Kidney (tissue), 14 donors: ENCODE measurements around the gene CPLX1. TPM values are rescaled to one million over a fixed set of nuclear protein-coding genes. Genes with fewer than 3 reads are reported as not detected.
"Not testable (repeated sequence)": the region's sequence is repeated elsewhere in the genome, so short reads cannot be mapped to it uniquely, and the experiment has no call there.

Experiments used
- DNase-seq, 5 donors: peaks; one replicate each; pipeline ENCODE4 v3.0.0-alpha.2; 2013 to 2020
- FAIRE-seq: peaks from 2 replicates; lab custom pipeline; 2012; peaks lifted over from hg19 to GRCh38; lab: Jason Lieb, UNC
- H3K27ac ChIP-seq, 2 donors: one replicate each; pipeline ENCODE4 v1.7.0; 2013; ENCODE audit warnings: low read depth in 2 of 2, low read length in 2 of 2, inconsistent platforms in 1 of 2
- H3K27me3 ChIP-seq: one replicate; pipeline ENCODE4 v1.7.1; 2013; ENCODE audit warnings: low read length, inconsistent platforms; ENCODE audit not compliant: control insufficient read depth, insufficient read depth
- H3K36me3 ChIP-seq, 3 donors: one replicate each; pipeline versions ENCODE4 v1.7.0 to v1.7.1; 2013; ENCODE audit warnings: low read length in 3 of 3, control low read depth in 1 of 3, inconsistent platforms in 1 of 3; ENCODE audit not compliant: insufficient read depth in 3 of 3, control insufficient read depth in 2 of 3
- H3K4me1 ChIP-seq, 3 donors: one replicate each; pipeline versions ENCODE4 v1.7.0 to v1.7.1; 2013; ENCODE audit warnings: low read length in 3 of 3, inconsistent platforms in 1 of 3, low read depth in 1 of 3; ENCODE audit not compliant: control insufficient read depth in 2 of 3, insufficient read depth in 2 of 3
- H3K4me3 ChIP-seq, 3 donors: one replicate each; pipeline versions ENCODE4 v1.7.0 to v1.8.1; 2013; ENCODE audit warnings: low read length in 3 of 3, control low read depth in 1 of 3, inconsistent platforms in 1 of 3
- H3K9ac ChIP-seq, 3 donors: one replicate each; pipeline versions ENCODE4 v1.7.0 to v1.7.1; 2013; ENCODE audit warnings: low read length in 3 of 3, control low read depth in 1 of 3, inconsistent platforms in 1 of 3
- H3K9me3 ChIP-seq, 3 donors: one replicate each; pipeline versions ENCODE4 v1.7.0 to v1.7.1; 2013; ENCODE audit warnings: low read length in 3 of 3, control low read depth in 1 of 3, inconsistent platforms in 1 of 3; ENCODE audit not compliant: control insufficient read depth in 2 of 3, insufficient read depth in 1 of 3
- CTCF ChIP-seq: IDR thresholded peaks from 3 replicates; pipeline ENCODE4 v1.5.1; 2012; ENCODE audit warnings: mild to moderate bottlenecking, moderate library complexity, borderline replicate concordance; ENCODE audit not compliant: insufficient read depth; ENCODE audit errors: extremely low read depth
- intact Hi-C: fragments of 100-400 bp; cut with DNase I; formaldehyde crosslinking; loops from one replicate; pipeline ENCODE4 v1.11.1; 2022
- polyA plus RNA-seq: library from polyadenylated mRNA; stranded (reverse); fragments of 350-450 nt; fragmentation: Illumina TruSeq; extraction: RNeasy Lipid Tissue Mini Kit (QIAGEN cat#74804); gene quantifications from one replicate; pipeline ENCODE4 v1.2.3, GENCODE V29; 2014; ENCODE audit warnings: low read depth, low replicate concordance; ENCODE audit not compliant: insufficient read depth
- total RNA-seq: library from RNA; stranded (reverse); fragmentation: NEBNext Ultra II Directional; extraction: Animal tissue kit (Norgen Biotek cat#: 25700); gene quantifications from one replicate; pipeline ENCODE4 v1.2.1, GENCODE V29; 2021
- donor health status: control.
- donor health status: control.
- donor health status: control.
- donor health status: control.
- donor health status: control.
- donor health status: DM: yes; HTN: yes; CAD: no.
- donor health status: Normal renal cell carcinoma (clear cell type).

Gene CPLX1
- total and polyA plus RNA-seq, 2 donors from 2014 or later = 3.9 to 10.2 TPM

- TF ChIP-seq CTCF = no peak
- H3K27me3 ChIP-seq = no peaks in the 10 kb centered on the region
- H3K27ac ChIP-seq = no peak overlapping the region
- H3K36me3 ChIP-seq = peaks cover 3 to 31% (median 7%) of the 10 kb centered on the region in 3 donors
- FAIRE-seq = no peak
- peaks cover 0 to 36% (median 5%) of the 10 kb centered on the region in 3 donors for H3K4me1 ChIP-seq
- peak in 1 of 5 donors; percentile 29 for DNase-seq
- no peak overlapping the region for H3K4me3 ChIP-seq
- H3K9me3 ChIP-seq = no peaks in the 10 kb centered on the region
- H3K9ac ChIP-seq = no peak overlapping the region
- intact Hi-C loops = no loop called here
Observed at GRCh38 chr4:776743-777441, 49.0 kb downstream of the CPLX1 start.

- intact Hi-C loops, H3K27me3 ChIP-seq, H3K9me3 ChIP-seq, H3K4me3 ChIP-seq, DNase-seq, FAIRE-seq, H3K9ac ChIP-seq, H3K27ac ChIP-seq: not testable (repeated sequence)
- Histone ChIP-seq H3K36me3 (peaks cover 3 to 38% (median 10%) of the 10 kb centered on the region in 3 donors), H3K4me1 (peaks cover 0 to 34% (median 7%) of the 10 kb centered on the region in 3 donors)
Observed at GRCh38 chr4:775485-775884, 50.4 kb downstream of the CPLX1 start.

- Histone ChIP-seq H3K4me3 (peak overlapping the region in 1 of 3 donors; percentile 24), H3K36me3 (peaks cover 4 to 47% (median 15%) of the 10 kb centered on the region in 3 donors), H3K4me1 (peaks cover 0 to 26% (median 4%) of the 10 kb centered on the region in 3 donors)
- intact Hi-C loops, H3K27me3 ChIP-seq, FAIRE-seq, H3K9me3 ChIP-seq, DNase-seq, H3K9ac ChIP-seq, H3K27ac ChIP-seq: not testable (repeated sequence)
Observed at GRCh38 chr4:774419-775092, 51.4 kb downstream of the CPLX1 start.

GRCh38 chr4:773214-773613 is 52.7 kb downstream of the CPLX1 start:
- Histone ChIP-seq H3K4me3 (no peak overlapping the region), H3K27me3 (no peaks in the 10 kb centered on the region), H3K4me1 (peaks cover 0 to 22% (median 4%) of the 10 kb centered on the region in 3 donors), H3K27ac (no peak overlapping the region), H3K36me3 (peaks cover 4 to 47% (median 15%) of the 10 kb centered on the region in 3 donors), H3K9me3 (no peaks in the 10 kb centered on the region), H3K9ac (no peak overlapping the region)
- TF ChIP-seq CTCF = no peak
- intact Hi-C loops = no loop called here
- FAIRE-seq (no peak), DNase-seq (no peak)
